CD4-positive, alpha-beta T cell treated with Interleukin-17A for 1 hour (primary cell): Measurements from ENCODE around the gene AADACL4.
A peak's percentile ranks its signal among the peaks of the same experiment; 100 is the strongest.
"Not testable (repeated sequence)": the region's sequence is repeated elsewhere in the genome, so short reads cannot be mapped to it uniquely, and the experiment has no call there.

ENCODE experiments used
- DNase-seq: peaks from one replicate; pipeline ENCODE4 v3.0.0-alpha.2; 2020

The AADACL4 gene

GRCh38 chr1:12658531-12659453 is 14.9 kb downstream of the AADACL4 start:
- peak; percentile 77 for DNase-seq

- DNase-seq, result no peak
Measured at GRCh38 chr1:12661606-12662219, 17.8 kb downstream of the AADACL4 start.

GRCh38 chr1:12662556-12662955 is 18.7 kb downstream of the AADACL4 start:
- DNase-seq, result no peak

GRCh38 chr1:12665511-12665910 is 21.6 kb downstream of the AADACL4 start:
- DNase-seq, result no peak

- DNase-seq, result no peak
Measured at GRCh38 chr1:12666141-12666735, 22.4 kb downstream of the AADACL4 start.

GRCh38 chr1:12669529-12670068 is 25.7 kb downstream of the AADACL4 start:
- DNase-seq, result no peak

- DNase-seq, result no peak
Measured at GRCh38 chr1:12674358-12674757, 30.5 kb downstream of the AADACL4 start.

- DNase-seq, result not testable (repeated sequence)
Measured at GRCh38 chr1:12676122-12676521, 32.2 kb downstream of the AADACL4 start.

GRCh38 chr1:12677565-12677964 is 33.7 kb downstream of the AADACL4 start:
- DNase-seq, result no peak

GRCh38 chr1:12678350-12678749 is 34.5 kb downstream of the AADACL4 start:
- DNase-seq, result no peak

- DNase-seq, result no peak
Measured at GRCh38 chr1:12678820-12679219, 34.9 kb downstream of the AADACL4 start.

- DNase-seq, result no peak
Measured at GRCh38 chr1:12690156-12690555, 46.3 kb downstream of the AADACL4 start.

- DNase-seq, result no peak
Measured at GRCh38 chr1:12692967-12693782, 49.3 kb downstream of the AADACL4 start.

GRCh38 chr1:12696658-12697057 is 52.8 kb downstream of the AADACL4 start:
- DNase-seq, result no peak

GRCh38 chr1:12697397-12697796 is 53.5 kb downstream of the AADACL4 start:
- DNase-seq, result no peak

- no peak for DNase-seq
Measured at GRCh38 chr1:12703821-12704451, 60.1 kb downstream of the AADACL4 start.

GRCh38 chr1:12706061-12706460 is 62.2 kb downstream of the AADACL4 start:
- DNase-seq, result no peak

- DNase-seq, result no peak
Measured at GRCh38 chr1:12708396-12709090, 64.7 kb downstream of the AADACL4 start.

- no peak for DNase-seq
Measured at GRCh38 chr1:12709091-12709491, 65.2 kb downstream of the AADACL4 start.

- DNase-seq, result no peak
Measured at GRCh38 chr1:12709696-12710095, 65.8 kb downstream of the AADACL4 start.

- no peak for DNase-seq
Measured at GRCh38 chr1:12711536-12711935, 67.7 kb downstream of the AADACL4 start.

GRCh38 chr1:12712076-12712475 is 68.2 kb downstream of the AADACL4 start:
- no peak for DNase-seq
